NCI-H1436 treated with DMSO at 0.1 percent for 48 hours (cell line): ENCODE results near the gene PTPRG.

Experiments used
- DNase-seq: peaks from one replicate; lab custom pipeline; 2025; lab: John Stamatoyannopoulos, UW

PTPRG gene

DNA sequence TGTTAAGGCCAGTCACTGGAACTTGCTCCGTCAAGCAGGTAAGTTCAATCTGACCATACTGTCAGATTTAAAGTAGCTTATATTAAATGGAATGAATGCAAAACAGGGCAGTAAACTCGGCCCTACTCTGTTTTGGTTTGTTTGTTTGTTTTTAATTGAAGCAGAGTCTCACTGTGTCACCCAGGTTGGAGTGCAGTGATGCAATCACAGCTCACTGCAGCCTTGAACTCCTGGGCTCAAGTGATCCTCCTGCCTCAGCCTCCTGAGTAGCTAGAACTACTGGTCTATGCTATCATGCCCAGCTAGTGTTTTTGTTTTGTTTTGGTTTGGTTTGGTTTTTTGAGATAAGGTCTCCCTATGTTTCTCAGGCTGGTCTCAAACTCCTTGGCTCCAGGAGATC lies 507.0 kb downstream of the PTPRG start:
- DNase-seq: no peak

DNA sequence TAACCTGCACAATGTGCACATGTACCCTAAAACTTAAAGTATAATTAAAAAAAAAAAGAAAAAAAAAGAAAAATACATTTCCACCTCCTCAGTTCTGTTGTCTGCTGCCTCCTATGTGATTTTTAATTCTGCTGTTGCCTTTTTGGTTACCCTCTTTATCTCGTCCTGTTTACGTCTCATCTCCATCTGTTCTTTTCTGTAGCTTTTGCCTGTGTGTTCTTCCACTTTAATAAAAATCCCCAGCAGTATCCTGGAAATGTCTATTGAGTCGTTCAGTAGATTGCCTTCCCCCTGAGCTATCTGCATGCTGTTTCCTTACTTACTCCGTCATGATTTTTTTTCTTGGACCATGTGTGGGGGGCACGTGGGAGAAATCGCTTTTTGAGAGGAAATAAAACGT lies 509.5 kb downstream of the PTPRG start:
- no peak for DNase-seq

DNA sequence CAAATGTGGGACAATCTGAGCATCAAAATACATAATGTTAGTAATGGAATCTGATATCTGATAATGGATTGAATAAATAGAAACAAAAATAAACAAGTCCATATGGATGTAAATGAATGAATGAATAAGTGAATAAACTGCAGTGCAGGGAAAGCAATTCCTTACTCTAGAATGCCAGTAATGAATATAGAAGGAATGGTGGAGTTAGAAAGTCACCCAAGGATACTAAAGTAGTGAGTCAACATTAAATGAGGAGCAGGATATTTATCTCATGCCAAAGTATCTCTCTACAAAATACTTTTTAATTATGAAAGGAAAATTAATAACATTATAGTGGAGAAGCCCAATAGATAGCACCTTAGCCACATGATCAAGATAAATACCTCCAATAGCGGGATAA lies 511.7 kb downstream of the PTPRG start:
- no peak for DNase-seq

DNA sequence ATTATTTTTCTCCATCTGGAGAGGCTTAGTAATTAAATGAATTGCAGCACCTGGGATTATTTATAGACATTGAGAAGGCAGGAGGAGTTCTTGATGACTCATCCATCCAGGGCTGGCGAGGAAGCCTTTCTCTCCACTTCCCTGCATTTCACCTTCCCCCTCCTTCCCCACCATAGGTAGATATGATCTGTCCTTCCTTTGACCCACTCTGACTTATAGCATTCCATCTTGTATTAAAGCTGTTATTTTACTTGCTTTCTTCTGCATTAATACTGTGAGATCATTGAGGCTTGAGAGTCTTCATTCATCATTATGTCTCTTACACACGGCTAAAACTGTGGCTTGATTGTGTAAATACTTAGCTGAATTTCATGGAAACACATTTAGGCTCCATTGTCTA lies 523.2 kb downstream of the PTPRG start:
- DNase-seq: no peak

DNA sequence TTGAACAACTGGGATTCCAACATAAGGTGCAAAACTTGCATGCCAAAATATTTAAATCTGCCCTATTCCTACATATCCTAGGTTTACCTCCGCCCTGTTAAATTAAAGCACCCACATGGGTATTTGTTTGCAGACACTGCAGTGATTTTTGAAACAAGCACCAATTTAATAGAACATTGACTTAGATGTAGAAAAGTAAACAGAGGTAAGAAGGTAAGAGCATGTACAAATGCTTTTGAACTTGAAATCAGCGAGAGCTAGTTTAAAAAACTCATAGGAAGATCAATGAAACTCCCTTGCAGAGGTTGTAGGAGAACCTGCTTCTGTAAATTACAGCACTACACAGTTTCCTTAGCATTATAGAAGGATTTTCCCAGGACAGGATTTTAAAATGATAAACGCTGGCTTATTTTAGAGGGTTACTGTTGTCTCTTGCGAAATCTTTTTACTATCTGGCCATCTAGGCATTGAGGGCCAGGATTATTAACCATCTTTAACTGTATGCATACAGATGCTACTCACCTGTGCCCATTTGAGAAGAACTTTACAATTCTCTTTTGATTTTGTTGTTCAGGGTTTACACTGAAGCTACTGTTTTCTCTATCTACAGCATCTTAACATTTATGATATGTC lies 527.2 kb downstream of the PTPRG start:
- no peak for DNase-seq

DNA sequence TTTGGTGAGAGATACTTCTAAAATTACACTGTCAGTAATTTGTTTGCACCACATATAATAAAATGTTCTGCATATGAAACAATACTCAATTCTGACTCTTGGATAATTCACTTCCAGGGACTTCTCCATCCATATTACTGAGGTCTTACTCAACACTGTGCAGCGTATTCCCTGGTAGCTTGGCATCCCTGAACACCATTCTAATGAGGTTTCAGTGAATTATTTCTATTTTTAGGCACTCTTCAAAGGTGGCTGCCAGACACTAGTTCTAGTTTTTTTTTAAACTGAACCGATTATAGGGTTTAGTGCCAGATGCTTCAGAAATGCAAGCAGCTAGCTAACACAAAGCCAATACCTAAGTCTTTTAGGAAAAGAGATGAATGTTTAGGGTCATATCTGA lies 528.7 kb downstream of the PTPRG start:
- no peak for DNase-seq

DNA sequence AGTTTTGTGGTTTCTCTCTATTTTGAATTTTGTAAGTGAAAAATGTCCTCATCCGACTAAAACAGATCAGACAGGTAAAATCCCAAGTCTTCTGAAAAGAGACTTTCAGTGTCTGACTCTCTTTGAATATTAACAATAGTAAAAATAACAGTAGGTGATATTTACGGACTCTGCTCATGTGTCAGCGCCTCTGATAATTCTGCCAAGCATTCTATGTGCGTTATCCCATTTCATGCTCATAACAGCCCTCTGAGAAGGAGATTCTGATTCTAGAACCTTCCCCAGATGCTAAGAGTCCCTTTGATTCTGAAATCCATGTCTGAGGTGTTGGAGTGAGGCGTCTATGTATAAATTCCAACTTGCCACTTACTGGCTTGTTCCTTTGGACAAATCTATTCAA lies 529.1 kb downstream of the PTPRG start:
- DNase-seq: no peak

DNA sequence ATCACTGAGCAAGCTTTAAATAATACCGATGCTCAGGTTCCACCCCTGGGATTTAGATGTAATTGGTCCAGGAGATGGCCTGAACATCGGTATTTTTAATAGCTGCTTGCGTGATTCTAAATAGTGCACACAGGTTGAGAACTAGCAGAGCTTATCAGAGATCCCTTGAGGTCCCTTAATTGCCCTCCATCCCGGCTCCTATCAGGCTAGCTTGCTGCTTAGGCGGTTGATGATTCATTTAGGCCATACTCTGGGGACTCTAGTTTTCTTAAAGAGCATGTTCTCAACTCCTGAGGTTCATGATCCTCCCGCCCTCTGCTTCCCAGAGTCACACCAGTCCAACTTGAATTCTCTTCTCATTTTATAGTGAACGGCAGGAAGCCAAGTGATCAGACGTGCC lies 531.7 kb downstream of the PTPRG start:
- no peak for DNase-seq

DNA sequence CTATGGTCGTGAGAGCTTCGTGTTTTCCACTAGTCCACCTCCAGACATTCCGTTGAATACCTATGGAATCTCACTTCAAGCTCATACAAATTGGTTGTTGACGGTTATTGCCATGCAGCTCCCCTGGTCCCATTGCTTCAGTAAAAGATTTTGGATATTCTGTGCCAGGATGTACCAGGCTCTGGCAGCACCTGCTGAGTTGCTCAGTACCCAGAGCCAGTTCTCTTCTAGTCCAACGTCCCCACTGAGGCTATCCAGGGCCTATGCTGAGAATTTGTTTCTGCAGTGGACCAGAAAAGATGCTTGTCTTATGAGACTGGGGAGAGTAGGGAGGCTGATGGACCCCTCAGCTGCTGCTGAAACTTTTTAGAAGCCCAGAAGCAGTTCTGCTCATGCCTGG lies 533.1 kb downstream of the PTPRG start:
- no peak for DNase-seq

DNA sequence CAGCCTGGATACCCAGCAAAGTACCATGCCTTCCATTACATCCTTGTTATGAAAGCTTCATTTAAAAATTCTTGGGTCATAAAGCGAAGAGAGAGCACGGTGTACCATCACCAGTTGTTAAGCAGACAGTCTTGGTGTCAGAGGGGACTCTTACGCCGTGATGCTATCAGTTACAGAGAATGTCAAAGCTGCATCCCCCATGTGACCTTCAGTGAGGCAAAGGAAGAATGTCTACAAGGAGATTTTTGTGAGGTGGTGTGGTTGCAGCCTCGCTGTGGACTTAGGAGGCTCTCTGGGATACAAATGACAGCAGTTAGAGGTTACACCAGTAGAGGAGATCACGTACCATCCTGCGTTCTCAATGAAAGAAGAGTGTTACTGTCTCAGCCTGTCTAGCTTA lies 533.7 kb downstream of the PTPRG start:
- DNase-seq: no peak

DNA sequence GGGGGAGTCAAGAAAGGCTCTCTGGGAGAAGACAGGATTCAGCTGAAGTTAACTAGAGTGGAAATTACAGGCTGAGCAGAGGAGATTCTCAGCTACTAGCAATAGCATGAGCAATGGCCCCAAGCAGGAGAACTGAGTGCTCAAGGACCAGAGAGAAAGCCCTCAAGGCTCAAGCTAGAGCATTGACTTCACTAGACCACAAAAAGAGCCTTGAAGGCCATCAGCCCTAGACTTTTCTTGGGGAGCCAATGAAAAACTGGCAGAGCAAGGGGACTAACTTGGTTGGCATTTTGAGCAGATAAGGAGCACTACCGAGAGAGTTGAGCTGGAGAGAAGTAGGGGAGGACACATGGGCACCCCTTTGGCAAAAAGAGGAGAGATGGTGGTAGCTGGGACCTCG lies 534.4 kb downstream of the PTPRG start:
- no peak for DNase-seq

DNA sequence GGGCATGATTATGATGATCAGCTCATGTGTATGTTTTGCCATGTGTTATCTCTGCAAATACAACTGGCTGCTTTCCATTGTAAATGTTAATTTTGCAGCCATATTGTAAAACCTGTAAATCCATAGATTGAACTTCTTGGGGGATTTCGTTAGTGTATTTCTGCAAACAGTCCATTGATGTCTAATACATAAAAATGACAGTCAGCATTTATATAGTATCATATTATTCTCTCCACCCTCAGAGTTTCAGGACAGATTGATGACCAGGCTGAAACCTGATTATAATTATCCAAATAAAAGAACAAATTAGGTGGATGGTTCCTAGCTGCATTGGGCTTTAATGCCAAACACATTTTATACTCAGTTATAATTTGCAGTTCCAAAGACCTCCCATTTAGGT lies 535.1 kb downstream of the PTPRG start:
- no peak for DNase-seq

DNA sequence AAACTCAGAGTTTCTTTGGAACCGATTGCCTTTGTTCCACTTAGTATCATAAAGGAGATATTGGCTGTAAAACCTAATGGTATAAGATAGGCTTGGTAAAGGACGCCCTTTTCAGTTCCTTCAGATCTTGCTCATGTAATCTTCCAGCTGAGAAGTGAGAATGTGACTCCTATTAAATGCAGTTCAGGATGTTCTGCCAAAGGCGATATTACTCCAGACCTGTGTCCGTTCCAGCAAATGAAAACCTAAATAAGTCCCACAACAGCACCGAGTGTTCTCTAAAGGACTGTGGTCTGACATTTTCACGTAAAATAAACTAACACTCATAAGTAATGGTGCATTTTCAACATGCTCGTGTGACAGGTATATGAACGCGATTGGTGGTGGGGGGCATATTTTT lies 535.8 kb downstream of the PTPRG start:
- DNase-seq: no peak

DNA sequence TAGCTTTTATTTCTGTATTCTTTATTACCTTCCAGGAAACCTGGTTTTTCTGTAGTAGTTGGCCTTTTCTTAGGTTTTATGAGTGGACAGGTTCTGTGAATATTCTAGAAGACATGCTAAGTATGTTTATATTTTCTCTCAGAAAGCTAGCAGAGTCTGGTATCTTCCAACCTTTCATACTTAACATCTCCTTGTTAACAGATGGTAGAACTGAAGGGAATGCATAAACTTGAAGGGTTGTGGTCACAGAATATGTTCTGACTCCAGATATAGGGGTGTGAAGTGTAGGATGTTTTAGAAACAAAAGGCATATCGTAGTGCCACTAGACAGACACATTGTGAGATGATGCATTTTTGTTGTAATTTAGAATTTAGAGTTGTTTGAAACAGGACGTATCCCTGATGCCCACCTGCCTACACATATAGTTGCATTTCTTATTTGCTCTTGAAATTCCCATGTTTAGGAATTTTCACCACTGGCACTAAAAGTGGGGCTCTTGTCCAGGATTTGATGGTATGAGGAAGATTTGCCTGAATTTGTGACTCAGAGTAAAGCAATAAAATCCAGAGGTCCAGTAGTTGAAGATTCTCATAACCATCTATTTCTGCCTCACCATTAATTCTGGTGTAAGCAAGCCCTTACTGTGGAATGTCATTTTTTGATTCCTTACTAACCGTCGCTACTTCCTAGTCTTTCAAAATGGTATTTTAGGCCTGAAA lies 537.4 kb downstream of the PTPRG start:
- DNase-seq: no peak

DNA sequence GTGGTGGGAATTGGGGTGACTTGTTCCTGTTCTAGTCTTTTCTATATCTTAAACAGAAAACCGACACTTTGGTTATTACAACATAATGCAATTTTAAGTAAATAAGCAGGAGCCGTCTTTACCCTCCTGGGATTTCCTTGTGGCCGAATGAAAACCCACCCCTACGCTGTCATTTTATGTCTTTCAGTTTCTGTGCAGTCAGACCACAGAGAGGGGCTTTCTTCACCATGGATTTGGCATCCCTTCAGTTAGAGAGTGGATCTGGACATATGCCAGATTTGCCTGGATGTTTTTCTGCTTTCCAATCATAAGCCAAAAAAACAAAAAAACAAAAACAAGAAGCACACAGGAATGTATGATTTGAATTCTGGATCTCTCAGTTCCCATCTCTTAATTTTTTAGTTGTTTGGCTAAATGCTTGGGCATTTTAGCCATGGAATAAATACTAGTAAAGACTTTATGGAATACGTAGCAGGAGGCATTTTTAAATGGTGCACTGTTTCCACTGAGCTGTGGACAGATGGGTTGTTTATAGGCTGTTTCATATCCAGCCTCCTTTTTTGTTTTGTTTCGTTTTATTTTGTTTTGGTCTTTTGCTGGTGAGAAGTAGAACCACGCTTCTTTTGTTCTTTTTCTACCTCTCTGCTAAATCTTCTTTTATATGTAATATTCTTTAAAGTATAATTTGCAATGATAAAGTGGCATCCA lies 539.1 kb downstream of the PTPRG start:
- no peak for DNase-seq

DNA sequence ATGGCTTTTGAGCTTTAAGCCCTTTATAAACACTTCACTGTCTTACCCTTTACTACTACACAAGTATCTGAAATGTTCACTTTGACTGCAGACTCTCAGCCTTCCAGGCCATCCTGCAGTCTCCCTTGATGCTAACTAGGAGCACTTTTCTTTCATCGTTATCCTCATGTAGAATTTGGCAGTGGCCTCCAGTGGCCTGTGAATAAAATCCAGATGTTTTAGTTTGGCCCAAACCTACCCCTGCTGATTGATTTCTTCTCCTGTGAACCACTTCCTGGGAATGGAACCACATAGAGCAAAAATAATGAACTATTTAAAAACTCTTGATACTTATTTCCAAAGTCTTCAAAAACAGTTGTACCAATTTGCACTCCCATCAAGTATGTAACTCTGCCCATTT lies 540.1 kb downstream of the PTPRG start:
- DNase-seq: no peak

DNA sequence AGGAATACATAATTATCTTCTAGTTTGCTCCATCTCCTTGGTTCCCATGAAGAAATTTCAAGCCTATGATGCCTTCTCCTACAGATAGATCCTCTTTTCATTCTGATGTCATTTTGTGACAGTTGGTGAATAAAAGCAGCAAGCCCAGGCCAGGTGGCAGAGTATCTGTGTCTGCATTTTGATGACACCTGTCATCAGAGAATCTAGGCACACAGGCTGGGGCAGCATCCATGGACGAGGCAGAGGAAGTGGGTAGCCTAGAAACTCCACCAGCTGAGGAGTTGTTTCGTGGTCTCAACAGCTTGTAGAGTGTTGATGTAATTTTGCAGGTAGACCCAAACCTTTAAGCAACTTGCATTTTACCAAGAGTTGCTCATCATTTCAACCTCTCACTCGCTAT lies 542.2 kb downstream of the PTPRG start:
- no peak for DNase-seq

DNA sequence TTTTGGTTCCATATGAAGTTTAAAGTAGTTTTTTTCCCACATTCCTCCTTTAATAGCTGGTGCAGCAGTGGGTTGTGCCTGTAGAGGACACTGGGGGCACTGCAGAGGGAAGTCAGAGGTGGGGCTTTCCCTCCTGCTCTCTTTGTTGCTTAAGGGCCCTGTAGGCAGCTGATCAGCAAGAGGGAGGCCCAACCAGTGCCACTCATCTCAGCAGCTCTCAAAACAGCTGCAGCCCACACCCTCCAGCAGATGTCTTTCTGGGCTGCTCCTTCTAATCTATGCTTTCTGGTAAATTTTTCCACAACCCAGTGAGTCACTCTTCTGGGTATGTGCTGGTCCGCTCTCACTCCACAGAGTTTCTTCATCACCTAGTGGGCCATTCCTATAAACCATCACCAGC lies 548.2 kb downstream of the PTPRG start:
- DNase-seq: no peak

DNA sequence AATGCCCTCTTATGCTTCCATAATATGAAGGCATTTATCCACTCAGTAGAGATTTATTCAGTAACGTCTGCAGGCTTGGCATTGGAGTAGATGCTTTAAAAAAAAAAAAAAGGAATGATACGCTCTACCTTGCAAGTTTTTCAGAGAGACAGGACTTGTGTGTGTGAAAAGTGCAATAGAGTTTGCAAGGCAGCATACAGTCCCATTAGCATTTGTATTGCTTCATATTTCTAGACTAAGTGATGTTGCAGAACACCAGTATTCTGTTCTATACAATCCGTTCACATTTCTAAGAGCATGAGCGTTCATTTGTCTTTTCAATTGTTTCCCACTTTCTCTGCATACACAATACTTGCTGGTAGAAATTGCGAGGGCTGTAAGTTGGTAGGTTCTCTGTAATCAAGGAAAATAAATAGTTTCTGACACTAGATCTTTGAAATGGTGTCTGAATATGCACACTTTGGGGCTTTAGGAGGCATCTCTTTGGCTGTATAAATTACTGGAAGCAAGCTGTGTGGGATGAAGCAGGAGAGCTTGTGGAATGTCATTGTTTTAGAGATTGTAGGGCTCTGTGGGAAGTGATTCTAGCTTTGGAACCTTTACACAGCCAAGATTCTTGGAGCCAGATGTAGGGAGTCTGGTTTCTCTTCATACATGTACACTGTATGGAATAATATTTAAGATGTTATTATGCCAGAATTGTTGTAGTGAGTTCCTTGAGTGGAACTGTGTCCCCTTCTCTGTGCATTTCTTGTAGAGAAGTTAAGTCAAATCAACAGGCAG lies 549.3 kb downstream of the PTPRG start:
- no peak for DNase-seq

DNA sequence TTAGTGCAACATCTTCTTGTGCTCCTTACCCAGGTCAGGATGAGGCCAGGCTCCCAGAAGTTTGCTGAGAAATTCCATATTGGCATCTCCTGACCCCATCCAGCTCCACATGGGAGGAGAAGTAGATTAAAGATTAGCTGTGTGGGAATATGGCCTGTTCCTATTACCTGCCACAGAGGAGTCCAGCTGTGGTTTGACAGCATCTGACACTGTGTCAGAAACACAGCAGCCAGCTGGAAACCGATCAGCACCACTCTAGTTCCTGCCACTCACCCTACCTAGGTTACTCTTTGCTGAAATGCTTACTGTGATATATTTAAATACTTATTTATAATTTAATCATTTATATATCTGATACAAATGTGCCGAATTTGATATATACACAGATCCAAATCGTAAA lies 551.7 kb downstream of the PTPRG start:
- no peak for DNase-seq

DNA sequence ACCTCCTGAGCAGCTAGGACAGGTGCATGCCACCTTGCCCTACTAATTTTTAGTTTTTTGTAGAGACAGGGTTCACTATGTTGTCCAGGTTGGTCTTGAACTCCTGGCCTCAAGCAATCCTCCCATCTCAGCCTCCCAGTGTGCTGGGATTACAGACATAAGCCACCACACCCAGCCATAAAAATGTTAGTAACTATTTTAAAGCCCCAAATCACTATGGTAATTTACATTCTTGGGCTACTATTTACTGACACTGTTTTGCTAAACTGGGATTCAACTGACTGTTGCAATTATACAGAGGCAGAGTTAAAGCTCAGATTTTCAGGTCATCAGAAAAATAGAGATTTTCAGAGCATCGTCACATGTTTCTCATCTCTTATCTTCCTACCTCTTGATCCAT lies 553.4 kb downstream of the PTPRG start:
- no peak for DNase-seq

DNA sequence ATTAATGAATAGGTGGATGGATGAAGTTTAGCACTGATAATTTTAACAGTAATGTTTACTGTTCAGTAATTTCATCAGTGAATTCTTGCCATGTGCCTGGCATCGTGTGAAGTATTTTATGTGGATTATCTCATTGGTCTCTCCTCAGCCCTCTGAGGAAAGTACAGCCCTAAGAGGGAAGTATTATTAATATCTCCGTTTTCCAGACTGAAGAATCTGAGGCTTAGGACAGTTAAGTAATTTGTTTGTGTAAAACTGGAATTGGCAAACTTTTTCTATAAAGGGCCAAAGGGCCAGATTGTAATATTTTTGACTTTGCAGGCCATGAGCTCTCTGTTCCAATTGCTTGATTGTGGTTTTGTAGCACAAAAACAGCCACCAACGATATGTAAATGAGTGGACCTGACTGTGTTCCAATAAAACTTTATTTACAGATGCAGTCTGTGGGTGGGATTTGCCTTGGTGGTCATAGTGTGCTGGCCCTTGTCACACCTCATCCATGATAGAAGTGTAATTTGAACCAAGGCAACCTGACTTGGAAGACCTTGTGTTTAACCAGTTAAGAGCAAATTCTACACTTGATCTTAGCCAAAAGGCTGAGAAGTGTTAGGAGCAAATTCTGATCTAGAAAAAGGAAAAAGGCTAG lies 556.7 kb downstream of the PTPRG start:
- no peak for DNase-seq
